Measurements from ENCODE around the gene MORN1. TPM values are rescaled to one million over a fixed set of nuclear protein-coding genes. Genes with fewer than 3 reads are reported as not detected.

The MORN1 gene
- total and polyA plus RNA-seq, 2 of the 8 experiments (the other 6 are each of a cell fraction or from before 2014, with no cell fraction given), result 5.0 to 9.1 TPM

GRCh38 chr1:2352897-2353550 lies 38.3 kb downstream of the MORN1 start:
- Histone ChIP-seq H2BK12ac (ENCODE audit: low read depth, low read length) (no peak overlapping the region), H3K79me2 (ENCODE audit: control insufficient read depth in 1 of 2, insufficient read depth in 2 of 2, low read length in 2 of 2) (no peaks in the 10 kb centered on the region), H3K23me2 (ENCODE audit: low read depth, low read length) (no peaks in the 10 kb centered on the region), H3K27me3 (replicated peaks in 1 of 4; ENCODE audit: control insufficient read depth in 3 of 4, extremely low read depth in 1 of 4, insufficient read depth in 3 of 4, low read length in 3 of 4) (no peaks in the 10 kb centered on the region), H2BK20ac (ENCODE audit: low read length) (no peak overlapping the region), H3K27ac (ENCODE audit: low read depth, low read length) (no peak overlapping the region), H3K4me2 (ENCODE audit: insufficient read depth in 1 of 2, low read depth in 2 of 2, low read length in 2 of 2) (no peak overlapping the region), H3K56ac (replicated peaks; ENCODE audit: insufficient read length, low read depth, low read length) (no peak overlapping the region), H2BK120ac (replicated peaks; ENCODE audit: low read depth, low read length) (no peak overlapping the region), H3K9ac (replicated peaks in 1 of 4; ENCODE audit: extremely low read depth in 1 of 4, low read depth in 3 of 4, low read length in 3 of 4) (no peak overlapping the region), H3K9me3 (ENCODE audit: insufficient read depth in 2 of 2, low read depth in 1 of 2, low read length in 1 of 2) (no peaks in the 10 kb centered on the region), H3K79me1 (ENCODE audit: low read depth, low read length) (no peaks in the 10 kb centered on the region), H3K4me3 (ENCODE audit: extremely low read depth in 1 of 4, insufficient read depth in 2 of 4, low read depth in 3 of 4, low read length in 4 of 4) (no peak overlapping the region), H2BK15ac (ENCODE audit: low read length) (no peak overlapping the region), H3K18ac (ENCODE audit: extremely low read depth, low read length) (no peak overlapping the region), H2AFZ (ENCODE audit: low read length) (no peak overlapping the region), H2BK5ac (ENCODE audit: low read depth, low read length) (no peak overlapping the region), H3K14ac (ENCODE audit: insufficient read length) (no peak overlapping the region), H4K91ac (replicated peaks; ENCODE audit: insufficient read length, low read length) (no peak overlapping the region), H4K20me1 (replicated peaks in 1 of 2; ENCODE audit: control insufficient read depth in 1 of 2, insufficient read depth in 2 of 2, low read length in 2 of 2) (no peaks in the 10 kb centered on the region), H2AK5ac (ENCODE audit: low read depth, low read length) (no peak overlapping the region), H4K5ac (ENCODE audit: insufficient read length, low read depth, low read length) (no peak overlapping the region), H3K36me3 (ENCODE audit: control insufficient read depth in 2 of 4, insufficient read depth in 4 of 4, low read length in 3 of 4) (no peaks in the 10 kb centered on the region), H3K4ac (replicated peaks; ENCODE audit: insufficient read length, low read depth, low read length) (no peak overlapping the region), H3K23ac (ENCODE audit: insufficient read length) (no peak overlapping the region), H3K4me1 (replicated peaks in 1 of 4; ENCODE audit: control insufficient read depth in 3 of 4, insufficient read depth in 4 of 4, low read length in 3 of 4) (no peaks in the 10 kb centered on the region), H4K8ac (ENCODE audit: extremely low read depth, insufficient read depth, low read length) (peak overlapping the region; percentile 62)
- TF ChIP-seq SIRT6 (IDR thresholded peaks at IDR 0.05; ENCODE audit: low read length) (no peak), SIX5 (IDR thresholded peaks at IDR 0.05; ENCODE audit: low read depth, low read length) (no peak), GTF2F1 (IDR thresholded peaks at IDR 0.05; ENCODE audit: borderline replicate concordance, low read depth, low read length) (no peak), BRCA1 (IDR thresholded peaks at IDR 0.05; ENCODE audit: low read depth, low read length) (no peak), CTCF (IDR thresholded peaks at IDR 0.05; ENCODE audit: control extremely low read depth in 1 of 3, insufficient read depth in 1 of 3, low read depth in 1 of 3, low read length in 3 of 3) (no peak), SIN3A (conservative IDR thresholded peaks at IDR 0.05 in 1 of 2, IDR thresholded peaks at IDR 0.05 in 1 of 2; ENCODE audit: low read depth in 1 of 2, low read length in 2 of 2) (no peak), TCF12 (IDR thresholded peaks at IDR 0.05; ENCODE audit: low read depth, low read length) (no peak), CREB1 (IDR thresholded peaks at IDR 0.05) (no peak), KDM5A (IDR thresholded peaks at IDR 0.05; ENCODE audit: low read length) (no peak)
- POLR2A ChIA-PET (ENCODE audit: partially characterized antibody), result no interaction called here
- FAIRE-seq, result no peak
- no peak for DNase-seq (ENCODE audit: low read depth in 1 of 2, low spot score in 2 of 2)
- CTCF ChIA-PET (ENCODE audit: partially characterized antibody), result interaction anchor here (0.9 to 2.1 kb wide), 7 partner anchors 11 to 169 kb away, joined by 3 to 8 read pairs (median 3); partner anchors contain the start of gene FAAP20
- 95% methylated on average over 21 of the region's 21 CpGs; no CpG with 5 or more reads in 1 of the 2 experiments for WGBS, 2 experiments (ENCODE audit: extremely low coverage in 1 of 2, insufficient coverage in 1 of 2, insufficient read length in 1 of 2, insufficient replicate concordance in 2 of 2, low coverage in 1 of 2, low lambda C conversion rate in 2 of 2, missing lambda C conversion rate in 1 of 2)

All from H1 (cell line).